NCI-H524 treated with DMSO at 0.1 percent for 48 hours (cell line): ENCODE results near the gene TTC29.

ENCODE experiments used
- DNase-seq: peaks from one replicate; lab custom pipeline; 2025; lab: John Stamatoyannopoulos, UW

The TTC29 gene

GRCh38 chr4:146945556-146946374 lies at the start of gene TTC29:
TTC29 (minus strand) TSS chr4:146945864; CDS start chr4:146939895, 5,969 bp downstream.
- no peak for DNase-seq

GRCh38 chr4:146981651-146982050 lies 36.0 kb upstream of the TTC29 start:
- DNase-seq: no peak

GRCh38 chr4:146978641-146979040 lies 33.0 kb upstream of the TTC29 start:
- DNase-seq: no peak

- DNase-seq: no peak
Measured at GRCh38 chr4:146976145-146976544, 30.5 kb upstream of the TTC29 start.

- DNase-seq: peak; percentile 42
Measured at GRCh38 chr4:146975527-146975926, 29.9 kb upstream of the TTC29 start.

GRCh38 chr4:146975036-146975435 lies 29.4 kb upstream of the TTC29 start:
- no peak for DNase-seq

- no peak for DNase-seq
Measured at GRCh38 chr4:146972036-146972435, 26.4 kb upstream of the TTC29 start.

- no peak for DNase-seq
Measured at GRCh38 chr4:146969126-146969525, 23.5 kb upstream of the TTC29 start.

GRCh38 chr4:146960634-146961033 lies 15.0 kb upstream of the TTC29 start:
- no peak for DNase-seq

- DNase-seq: no peak
Measured at GRCh38 chr4:146959692-146960091, 14.0 kb upstream of the TTC29 start.

- no peak for DNase-seq
Measured at GRCh38 chr4:146957237-146957636, 11.6 kb upstream of the TTC29 start.

GRCh38 chr4:146952896-146953295 lies 7.2 kb upstream of the TTC29 start:
- DNase-seq: no peak

GRCh38 chr4:146949559-146949958 lies 3.9 kb upstream of the TTC29 start:
- no peak for DNase-seq

GRCh38 chr4:146943691-146944375 lies 1.8 kb downstream of the TTC29 start:
- DNase-seq: no peak

- DNase-seq: no peak
Measured at GRCh38 chr4:146932116-146932515, 13.5 kb downstream of the TTC29 start.

GRCh38 chr4:146930673-146931072 lies 15.0 kb downstream of the TTC29 start:
- no peak for DNase-seq

- DNase-seq: no peak
Measured at GRCh38 chr4:146927695-146928094, 18.0 kb downstream of the TTC29 start.

GRCh38 chr4:146916479-146917076 lies 29.1 kb downstream of the TTC29 start:
- DNase-seq: no peak

- no peak for DNase-seq
Measured at GRCh38 chr4:146915132-146915531, 30.5 kb downstream of the TTC29 start.

GRCh38 chr4:146900295-146900694 lies 45.4 kb downstream of the TTC29 start:
- no peak for DNase-seq

- no peak for DNase-seq
Measured at GRCh38 chr4:146890301-146890700, 55.4 kb downstream of the TTC29 start.

GRCh38 chr4:146883070-146883469 lies 62.6 kb downstream of the TTC29 start:
- no peak for DNase-seq

- no peak for DNase-seq
Measured at GRCh38 chr4:146857298-146857697, 88.4 kb downstream of the TTC29 start.
